HG03135 (cell line): ENCODE data around the gene MAN1A2.

ENCODE experiments used
- ATAC-seq: cut with Tn5 transposase; IDR thresholded peaks from one replicate; pipeline ENCODE4 v1.9.1; 2021; ENCODE audit warnings: mild to moderate bottlenecking, moderate library complexity; ENCODE audit not compliant: unreplicated experiment

Gene MAN1A2

DNA sequence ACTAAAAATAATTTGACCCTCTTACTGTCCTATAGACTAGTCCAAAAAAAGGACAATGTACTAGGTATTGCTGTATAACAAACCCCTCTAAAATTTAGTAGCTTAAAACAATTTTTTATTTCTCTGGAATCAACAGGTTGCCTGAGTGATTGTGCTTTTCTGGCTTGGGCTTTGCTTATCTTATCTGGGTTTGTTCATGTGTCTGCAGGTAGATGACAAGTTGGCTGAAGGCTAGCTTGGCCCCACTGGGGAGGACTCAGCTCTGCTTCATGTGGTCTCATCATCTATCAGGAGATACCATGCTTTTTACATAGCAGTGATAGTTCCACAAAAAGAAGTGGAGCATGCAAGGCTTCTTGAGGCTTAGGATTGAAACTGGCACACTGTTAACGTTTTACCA is 114.2 kb downstream of the MAN1A2 start:
- ATAC-seq: no peak

DNA sequence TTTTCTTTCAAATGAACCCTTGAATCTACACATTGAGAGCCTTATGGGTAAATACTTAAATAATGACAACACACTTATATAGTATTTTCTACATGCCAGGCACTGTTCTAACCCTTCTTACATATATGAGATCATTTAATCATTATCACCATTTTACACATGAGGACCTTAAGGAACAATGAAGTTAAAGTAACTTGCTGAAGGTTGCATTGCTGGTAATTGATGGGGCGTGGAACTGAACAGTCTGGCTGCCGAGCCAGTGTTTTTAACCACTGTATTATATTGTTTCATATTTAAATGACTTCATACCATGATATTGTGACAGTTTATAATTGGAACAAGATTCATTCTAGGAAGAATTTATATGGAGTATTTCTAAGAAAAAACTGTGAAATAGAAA is 126.7 kb downstream of the MAN1A2 start:
- no peak for ATAC-seq

DNA sequence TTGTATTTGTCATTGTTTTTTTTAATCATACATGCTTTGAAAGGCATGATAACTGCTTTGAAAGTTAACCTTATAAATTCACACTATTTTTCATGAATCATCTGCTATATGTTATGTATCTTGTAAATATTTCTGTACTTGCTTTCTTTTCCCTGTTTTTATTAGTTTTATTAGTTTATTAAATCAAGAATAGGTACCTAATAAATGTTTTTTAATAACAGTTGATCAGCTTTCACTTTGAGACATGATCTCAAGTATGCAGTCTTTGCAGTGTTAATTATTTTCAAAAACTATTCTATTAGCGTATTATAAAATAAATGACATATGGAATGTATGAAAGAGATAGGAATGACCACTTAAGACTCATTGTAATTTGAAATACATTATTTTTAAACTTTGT is 127.8 kb downstream of the MAN1A2 start:
- no peak for ATAC-seq

DNA sequence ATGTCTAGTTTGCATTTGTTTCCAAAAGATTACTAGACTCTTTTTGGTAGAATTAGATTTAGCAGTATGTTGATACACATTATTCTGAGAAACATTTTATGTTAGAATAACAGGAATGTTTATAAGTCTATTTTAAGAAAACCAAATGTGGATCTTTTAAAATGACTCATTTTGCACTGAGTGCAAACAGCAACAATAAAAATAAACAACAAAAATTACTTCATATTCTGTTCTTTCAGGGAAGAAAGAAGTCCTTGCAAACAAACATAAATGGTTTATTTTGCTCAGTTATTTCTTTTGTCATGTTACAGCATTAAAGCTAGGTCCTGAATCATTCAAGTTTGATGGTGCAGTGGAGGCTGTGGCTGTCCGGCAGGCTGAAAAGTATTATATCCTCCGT is 131.8 kb downstream of the MAN1A2 start:
- no peak for ATAC-seq

DNA sequence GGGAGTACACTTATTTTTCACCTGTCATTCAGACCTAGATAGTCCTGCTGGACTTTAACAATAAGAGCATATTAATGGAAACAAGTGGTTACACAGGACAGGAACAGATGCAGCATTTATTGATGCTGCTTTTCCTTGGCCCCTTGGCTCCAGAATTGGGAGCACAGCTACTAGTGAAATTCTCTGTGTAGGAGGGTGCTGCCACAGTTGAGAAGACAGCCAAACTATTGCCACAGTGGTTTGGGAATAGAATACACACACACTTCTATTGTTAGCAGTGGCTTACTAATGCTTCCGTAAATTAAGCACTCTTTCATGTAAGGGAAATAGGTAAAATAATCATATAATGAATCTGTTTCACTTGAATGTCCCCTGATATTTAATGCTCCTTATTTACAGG is 133.3 kb downstream of the MAN1A2 start:
- no peak for ATAC-seq

DNA sequence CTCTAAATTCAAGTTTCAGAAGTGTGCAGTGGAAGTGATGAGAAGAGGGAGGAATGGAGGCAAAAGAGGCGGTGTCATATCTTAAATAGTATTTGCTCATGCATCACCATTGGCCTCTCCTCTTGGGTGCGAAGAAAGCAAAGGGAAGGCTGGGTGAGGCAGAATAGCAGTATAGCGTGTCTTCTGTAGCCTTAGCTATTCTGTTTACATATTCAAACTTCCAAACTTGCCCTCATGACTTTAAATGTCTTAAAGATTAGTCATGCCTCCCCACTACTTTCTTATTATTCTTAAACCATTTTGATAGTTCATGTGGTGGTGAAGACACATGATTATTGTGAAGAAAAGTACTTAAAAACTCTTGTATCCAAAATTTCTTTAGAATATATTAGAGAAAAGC is 134.0 kb downstream of the MAN1A2 start:
- ATAC-seq: no peak

DNA sequence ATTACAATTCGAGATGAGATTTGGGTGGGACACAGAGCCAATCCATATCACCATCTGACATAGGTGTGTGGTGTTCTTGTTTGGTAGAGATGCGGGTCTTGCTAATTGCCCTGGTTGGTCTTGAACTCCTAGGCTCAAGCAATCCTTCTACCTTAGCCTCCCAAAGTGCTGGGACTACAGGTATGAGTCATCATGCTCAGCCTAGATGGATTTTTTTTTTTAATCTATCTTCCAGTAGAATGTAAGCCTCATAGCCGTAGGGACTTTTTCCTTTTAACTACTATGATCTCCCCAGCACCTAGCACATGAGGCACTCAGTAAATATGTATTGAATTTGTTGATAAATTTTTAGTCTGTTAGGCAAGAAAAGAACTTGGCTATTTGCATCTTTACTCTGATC is 144.0 kb downstream of the MAN1A2 start:
- no peak for ATAC-seq

DNA sequence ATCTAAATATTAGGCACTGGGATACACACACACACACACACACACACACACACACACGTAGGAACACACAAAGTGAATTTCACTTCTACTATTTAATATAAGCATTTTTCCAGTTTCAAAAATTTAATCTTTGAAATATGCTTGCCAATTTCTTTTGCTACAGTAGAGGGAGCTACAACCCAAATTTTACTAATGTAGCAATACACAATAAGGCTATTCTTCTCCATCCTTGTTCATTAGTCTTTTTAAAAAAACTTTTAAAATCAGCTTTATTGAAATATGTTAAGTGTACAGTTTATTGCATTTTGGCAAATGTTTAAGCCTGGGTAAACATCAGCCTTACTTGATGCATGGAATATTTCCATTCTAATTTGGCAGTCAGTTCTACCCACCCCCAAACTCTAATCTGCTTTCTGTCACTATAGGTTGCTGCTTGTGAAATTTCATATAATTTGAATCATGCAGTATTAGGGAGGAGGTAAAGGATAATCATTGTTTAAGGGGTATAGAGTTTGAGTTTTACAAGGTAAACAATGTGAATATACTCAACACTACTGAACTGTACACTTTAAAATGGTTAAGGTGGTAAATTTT is 145.6 kb downstream of the MAN1A2 start:
- ATAC-seq: no peak

DNA sequence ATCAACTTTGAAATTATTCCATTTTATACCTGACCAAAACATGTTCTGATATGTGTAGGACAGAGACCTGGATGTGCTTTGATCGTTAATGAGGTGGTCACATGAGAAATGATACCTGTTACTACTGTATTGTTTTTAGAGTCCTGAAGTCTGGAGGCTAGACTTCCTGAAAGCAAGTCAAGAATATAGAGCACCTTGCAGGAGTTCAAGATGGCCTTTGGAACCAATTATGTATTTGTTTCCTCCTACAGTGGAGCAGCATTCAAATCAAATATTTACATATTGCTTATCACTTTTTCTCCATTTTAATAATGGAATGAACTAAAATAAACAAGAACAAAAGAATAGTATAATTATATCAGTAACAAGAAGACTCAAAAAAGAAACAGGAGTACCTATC is 155.9 kb downstream of the MAN1A2 start:
- no peak for ATAC-seq

DNA sequence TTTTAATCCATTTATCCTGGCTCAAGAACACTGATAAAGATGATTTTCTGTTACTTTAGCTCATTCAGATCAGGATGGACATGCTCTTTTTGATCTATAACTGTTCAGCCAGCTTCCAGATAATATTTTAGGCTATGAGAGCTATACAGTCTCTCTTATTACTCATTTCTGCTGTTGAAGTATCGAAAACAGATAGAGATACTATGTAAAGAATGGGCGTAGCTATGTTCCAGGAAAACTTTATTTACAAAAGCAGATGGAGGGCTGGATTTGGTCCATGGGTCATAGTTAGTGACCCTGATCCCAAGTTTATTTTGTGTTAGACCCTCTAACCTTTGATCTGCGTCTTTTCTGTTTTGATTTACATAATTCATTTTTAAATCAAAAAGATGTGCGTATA is 159.8 kb downstream of the MAN1A2 start:
- no peak for ATAC-seq

DNA sequence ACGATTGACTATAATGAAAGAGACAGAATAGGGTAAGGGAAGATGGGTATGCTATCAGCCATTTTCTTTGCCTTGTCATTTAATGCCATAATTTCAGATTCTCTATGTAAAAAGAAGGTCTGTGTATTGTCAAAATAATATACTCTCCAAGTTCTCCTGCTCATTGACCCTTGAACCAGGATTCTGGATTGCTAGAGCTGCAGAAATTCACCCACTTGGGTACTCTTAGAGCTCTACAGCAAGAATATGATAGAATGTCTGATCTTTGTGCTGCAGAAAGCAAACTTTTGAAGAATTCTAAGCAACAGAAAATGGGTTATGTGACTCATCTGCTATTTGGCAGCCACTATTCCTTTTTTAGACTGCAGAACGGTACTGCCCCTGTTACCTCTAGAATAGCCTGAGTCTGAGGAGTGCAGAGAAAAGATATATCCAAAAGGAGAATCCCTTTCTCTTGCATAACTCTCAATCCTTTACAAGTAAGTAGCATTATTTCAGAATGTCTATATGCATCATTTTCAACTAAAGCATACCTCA is 160.4 kb downstream of the MAN1A2 start:
- no peak for ATAC-seq

DNA sequence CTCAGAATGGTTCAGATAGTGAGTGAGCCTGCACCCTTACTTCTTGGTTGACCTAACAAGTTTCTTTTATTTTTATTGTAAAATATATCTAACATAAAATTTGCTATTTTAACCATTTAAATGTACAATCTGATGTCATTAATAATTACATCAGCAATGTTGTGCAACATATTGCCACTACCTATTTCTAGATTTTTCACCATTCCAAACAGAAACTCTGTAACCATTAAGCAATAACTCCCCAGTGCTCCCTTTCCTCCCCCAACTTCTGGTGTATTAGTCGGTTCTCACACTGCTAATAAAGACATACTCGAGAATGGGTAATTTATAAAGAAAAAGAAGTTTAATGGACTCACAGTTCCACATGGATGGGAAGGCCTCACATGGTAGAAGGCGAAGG is 162.4 kb downstream of the MAN1A2 start:
- no peak for ATAC-seq

DNA sequence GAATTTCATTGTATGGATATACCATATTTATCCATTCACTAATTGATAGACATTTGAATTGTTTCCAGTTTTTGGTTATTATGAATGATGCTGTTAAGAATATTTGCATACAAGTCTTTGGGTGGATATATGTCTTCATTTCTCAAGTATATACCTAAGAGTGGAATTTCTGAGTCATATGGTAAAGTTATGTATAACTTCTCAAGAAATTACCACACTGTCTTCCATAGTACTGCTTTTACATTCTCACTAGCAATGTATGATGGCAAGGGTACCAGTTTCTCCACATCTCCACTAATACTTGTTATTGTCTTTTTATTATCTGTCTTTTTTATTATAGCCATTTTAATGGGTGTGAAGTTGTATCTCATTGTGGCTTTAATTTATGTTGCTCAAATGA is 164.0 kb downstream of the MAN1A2 start:
- ATAC-seq: no peak

DNA sequence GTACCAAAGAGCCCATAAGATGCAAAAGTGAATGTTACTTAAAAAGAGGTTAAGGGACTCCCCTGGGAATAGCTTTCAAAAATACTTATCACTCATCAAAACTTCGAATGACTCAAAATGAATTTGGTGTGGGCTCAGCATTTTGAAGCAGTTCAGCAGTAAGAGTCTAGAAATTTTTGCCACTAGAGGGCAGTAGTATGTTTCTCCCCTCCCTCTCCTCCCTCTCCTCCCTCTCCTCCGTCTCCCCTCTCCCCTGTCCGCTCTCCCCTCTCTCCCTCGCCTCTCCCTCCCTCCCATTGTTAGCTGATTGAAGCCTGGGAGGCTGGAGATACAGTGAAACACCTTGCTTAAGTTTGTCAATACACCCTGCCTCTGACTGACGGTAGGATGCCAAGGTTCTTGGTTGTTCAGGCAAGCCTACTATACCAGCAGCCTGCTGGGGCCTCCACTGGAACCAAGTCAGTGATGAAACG is 167.8 kb downstream of the MAN1A2 start:
- peak; percentile 79 for ATAC-seq

DNA sequence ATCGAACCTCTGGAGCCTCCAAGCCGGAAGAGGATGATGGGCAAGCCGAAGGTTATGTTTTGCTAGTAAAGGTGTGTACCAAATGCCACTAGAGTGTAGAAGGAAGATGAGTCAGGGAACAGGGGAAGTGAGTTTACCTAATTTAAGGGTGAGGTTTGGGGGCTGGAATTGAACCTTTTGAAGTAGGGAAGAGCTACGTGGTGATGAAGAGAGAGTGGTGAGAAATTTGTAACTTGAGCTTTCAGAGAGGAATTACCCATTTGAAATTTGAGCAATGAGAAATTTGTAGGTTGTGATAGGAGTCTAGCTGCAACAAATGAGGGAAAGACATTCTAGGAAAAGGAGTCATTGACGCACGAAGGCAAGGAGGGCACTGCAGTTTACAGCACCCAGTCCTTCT is 168.6 kb downstream of the MAN1A2 start:
- ATAC-seq: no peak

DNA sequence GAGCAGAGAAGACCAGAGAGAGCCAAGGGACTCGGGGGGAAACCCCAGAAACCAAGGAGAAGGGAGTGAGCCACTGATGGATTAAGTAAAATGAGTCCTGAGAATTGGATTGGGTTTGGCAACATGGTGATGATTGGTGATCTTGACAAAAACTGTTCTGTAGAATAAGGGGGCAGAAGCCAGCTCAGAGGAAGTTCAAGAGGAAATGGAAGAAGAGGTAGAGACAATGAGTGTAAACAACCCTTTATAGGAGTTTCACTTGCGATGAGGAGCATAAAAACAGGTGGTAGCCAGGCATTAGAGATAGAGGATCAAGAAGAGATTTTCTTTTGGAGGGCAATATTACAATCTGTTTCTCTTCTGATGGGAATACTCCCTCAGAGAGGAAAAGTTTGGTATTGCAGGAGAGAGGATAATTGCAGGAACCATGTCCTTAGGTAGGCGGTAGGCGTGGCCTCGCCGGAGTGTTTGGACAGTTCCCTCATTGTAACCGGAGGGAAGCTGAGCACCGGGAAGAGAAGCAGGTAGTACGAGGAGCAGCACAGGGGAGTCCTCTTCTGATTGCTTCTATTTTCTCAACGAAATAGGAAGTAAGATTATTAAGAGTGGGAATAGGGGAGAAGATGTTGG is 170.2 kb downstream of the MAN1A2 start:
- no peak for ATAC-seq

DNA sequence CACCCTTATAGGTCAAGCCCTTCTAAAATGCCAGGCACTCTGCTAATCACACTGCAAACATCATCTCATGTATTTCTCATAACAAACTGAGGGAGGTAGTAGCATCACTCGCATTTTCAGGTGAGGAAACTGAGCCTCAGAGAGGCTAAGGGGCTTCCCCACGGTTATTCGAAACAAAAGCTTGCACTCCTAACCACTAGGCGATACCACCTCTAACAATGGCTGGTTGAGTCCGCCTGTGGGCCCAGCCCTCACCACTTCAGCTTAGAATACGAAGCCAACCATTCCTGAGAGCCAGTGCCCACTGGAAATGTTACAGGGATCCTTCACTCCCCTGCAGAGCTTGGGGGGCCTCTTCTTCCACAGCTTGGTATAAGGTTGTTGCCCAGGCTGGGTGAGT is 173.3 kb downstream of the MAN1A2 start:
- no peak for ATAC-seq

DNA sequence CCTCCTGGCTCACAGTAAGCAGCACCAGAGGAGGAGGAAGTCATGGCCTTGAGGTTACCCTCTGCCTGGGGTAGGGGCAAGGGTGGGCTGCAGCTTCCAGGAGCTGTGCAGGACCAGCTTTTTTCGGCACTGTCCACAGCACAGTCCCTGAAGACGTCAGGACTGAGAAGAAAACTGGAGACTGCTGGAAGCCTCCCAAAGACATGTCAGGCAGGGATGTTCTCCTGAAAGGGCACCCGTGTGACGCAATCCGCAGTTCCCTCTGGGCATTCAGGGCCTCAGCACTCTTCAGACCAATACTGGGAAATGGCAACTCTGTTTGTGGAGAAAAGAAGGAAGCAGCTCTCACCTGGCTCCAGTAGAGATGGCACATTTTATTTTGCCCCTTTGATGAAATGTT is 173.8 kb downstream of the MAN1A2 start:
- no peak for ATAC-seq

DNA sequence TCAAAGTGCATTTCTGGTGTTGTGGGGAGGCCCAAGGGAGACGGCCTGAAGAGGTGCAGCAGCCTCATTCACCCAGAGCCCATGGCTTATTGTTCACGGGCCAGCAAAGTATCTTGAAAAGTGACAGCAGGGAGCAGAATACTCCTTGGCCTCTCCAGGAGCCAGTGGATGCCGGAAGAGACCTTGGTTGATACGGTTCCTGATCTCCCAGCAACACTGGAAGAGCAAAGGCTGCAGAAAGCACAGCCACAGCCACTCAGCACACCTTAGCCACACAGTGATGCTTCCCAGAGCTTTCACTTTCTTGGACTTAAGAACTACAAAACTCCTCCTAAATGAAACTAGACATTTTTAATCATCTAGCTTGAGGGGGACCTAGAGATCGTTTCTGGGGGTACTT is 174.3 kb downstream of the MAN1A2 start:
- no peak for ATAC-seq

DNA sequence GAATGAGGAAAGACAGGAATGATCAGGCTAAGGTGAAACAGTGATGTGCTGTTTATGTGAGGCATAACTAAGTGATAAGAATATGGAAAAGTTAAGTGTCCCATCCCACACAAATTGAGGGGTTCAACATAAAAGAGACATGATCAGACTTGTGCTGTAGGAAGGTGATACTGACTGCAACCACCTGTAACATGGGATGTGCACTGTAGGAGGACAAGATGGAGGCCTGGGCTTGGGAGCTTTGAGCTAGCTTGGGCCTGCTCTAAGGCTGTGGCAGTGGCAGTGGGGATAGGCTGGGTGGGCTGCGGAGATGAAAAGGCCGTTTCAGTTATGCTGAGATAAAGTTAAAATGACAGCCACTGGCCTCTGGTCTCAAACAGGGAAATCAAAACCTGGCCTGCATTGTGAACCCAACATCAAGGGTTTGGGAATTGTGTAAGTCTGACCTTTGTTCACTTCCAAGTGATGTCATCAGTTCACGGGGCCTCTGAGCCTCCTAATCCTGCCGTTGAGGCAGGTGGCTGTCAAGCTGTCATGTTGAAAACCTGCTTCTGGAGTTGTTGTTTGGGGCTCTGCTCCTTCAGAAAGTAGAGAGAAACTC is 177.4 kb downstream of the MAN1A2 start:
- no peak for ATAC-seq

DNA sequence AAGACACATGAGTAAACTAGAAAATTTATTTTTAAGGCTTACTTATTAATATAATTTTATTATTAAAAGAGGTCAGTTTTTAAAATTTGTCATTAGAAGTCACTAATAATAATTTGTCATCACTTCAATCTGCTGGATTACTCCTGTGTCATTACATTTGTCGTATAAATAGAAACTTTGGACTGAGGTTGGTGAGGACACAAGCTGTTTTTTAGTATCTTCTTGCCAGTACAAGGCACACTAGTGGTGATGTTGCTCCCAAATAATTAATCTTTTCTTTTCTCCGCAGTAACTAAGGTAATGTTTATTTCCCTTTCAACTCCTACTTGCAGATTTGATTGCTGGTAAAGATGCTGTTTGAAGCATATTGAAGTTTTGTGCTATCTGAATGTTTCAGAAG is 179.2 kb downstream of the MAN1A2 start:
- no peak for ATAC-seq

DNA sequence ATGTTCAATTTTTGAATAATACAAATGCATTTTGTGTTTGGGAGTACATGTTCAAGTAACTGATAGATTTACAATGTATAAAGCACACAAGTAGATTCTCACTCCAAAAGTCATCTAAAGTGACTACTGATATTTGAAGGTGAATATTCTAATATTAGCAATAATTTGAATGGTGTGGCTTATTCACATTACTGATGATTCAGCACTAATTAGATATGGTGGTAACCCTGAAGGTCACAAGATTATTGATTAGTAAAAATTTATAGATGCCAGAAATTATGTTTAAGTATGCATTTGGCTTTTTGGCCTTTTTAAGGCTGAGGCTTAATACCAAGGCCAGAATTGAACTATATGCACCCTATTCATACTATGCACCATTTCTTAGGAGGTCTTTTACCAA is 186.2 kb downstream of the MAN1A2 start:
- no peak for ATAC-seq
